SH-SY5Y (cell line): ENCODE data around the gene MOXD1.

Experiments used
- GATA2 ChIP-seq: IDR thresholded peaks from 2 replicates; pipeline ENCODE4 v1.6.1; 2011; ENCODE audit warnings: mild to moderate bottlenecking, low read depth, low read length
- GATA3 ChIP-seq: IDR thresholded peaks from 2 replicates; pipeline ENCODE4 v1.6.1; 2011; ENCODE audit warnings: low read depth, mild to moderate bottlenecking, low read length, moderate library complexity

GRCh38 chr6:132251711-132252110 lies 149.6 kb downstream of the MOXD1 start:
- TF ChIP-seq GATA2 (no peak), GATA3 (no peak)
